ENCODE measurements around the gene E2F3.

Gene E2F3

DNA sequence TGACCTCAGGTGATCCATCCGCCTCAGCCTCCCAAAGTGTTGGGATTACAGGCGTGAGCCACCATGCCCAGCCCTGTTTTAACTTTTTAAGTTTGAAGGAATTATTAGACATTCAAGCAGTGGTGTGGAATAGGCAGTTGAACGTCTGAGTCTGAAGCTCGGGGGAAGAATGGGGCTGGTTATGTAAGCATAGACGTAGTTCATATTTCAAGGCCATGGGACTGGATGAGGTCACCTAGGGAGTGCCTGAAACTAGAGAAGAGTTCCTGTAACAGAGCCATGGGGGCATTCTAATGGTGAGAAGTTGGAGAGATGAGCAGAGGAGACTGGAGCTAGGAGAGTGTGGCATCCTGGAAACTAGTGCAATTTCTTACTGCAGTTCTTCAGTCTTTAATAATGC is 139.0 kb downstream of the E2F3 start:
- no peak for TF ChIP-seq EZH2 (IDR thresholded peaks at IDR 0.05; ENCODE audit: borderline replicate concordance, low read depth, low read length, severe bottlenecking)
- TF ChIP-seq, protein P1, sequence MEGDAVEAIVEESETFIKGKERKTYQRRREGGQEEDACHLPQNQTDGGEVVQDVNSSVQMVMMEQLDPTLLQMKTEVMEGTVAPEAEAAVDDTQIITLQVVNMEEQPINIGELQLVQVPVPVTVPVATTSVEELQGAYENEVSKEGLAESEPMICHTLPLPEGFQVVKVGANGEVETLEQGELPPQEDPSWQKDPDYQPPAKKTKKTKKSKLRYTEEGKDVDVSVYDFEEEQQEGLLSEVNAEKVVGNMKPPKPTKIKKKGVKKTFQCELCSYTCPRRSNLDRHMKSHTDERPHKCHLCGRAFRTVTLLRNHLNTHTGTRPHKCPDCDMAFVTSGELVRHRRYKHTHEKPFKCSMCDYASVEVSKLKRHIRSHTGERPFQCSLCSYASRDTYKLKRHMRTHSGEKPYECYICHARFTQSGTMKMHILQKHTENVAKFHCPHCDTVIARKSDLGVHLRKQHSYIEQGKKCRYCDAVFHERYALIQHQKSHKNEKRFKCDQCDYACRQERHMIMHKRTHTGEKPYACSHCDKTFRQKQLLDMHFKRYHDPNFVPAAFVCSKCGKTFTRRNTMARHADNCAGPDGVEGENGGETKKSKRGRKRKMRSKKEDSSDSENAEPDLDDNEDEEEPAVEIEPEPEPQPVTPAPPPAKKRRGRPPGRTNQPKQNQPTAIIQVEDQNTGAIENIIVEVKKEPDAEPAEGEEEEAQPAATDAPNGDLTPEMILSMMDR (IDR thresholded peaks at IDR 0.05; ENCODE audit: borderline replicate concordance, extremely low read depth, low read length, poor library complexity, severe bottlenecking), result no peak
- Histone ChIP-seq H3K27ac (ENCODE audit: low read length) (no peak overlapping the region), H3K27me3 (ENCODE audit: insufficient read depth, low read length, poor library complexity) (no peaks in the 10 kb centered on the region), H3K4me2 (ENCODE audit: insufficient read depth, low read length) (no peak overlapping the region), H3K36me3 (ENCODE audit: insufficient read depth, low read length) (peaks cover 50% of the 10 kb centered on the region), H2AFZ (ENCODE audit: low read depth, low read length) (no peak overlapping the region), H3K4me1 (ENCODE audit: insufficient read depth, low read length) (peaks cover 15% of the 10 kb centered on the region), H3K4me3 (ENCODE audit: low read depth in 1 of 2, low read length in 2 of 2) (no peak overlapping the region), H4K20me1 (ENCODE audit: insufficient read depth, low read length) (no peaks in the 10 kb centered on the region; the same call in 1 of the 2 replicates), H3K9me3 (ENCODE audit: insufficient read depth, low read length, severe bottlenecking) (no peaks in the 10 kb centered on the region), H3K79me2 (ENCODE audit: insufficient read depth, low read length) (peaks cover 86% of the 10 kb centered on the region), H3K9ac (ENCODE audit: low read depth, low read length) (no peak overlapping the region)
- ATAC-seq (ENCODE audit: insufficient read depth, low read depth) (no peak), DNase-seq (no peak)

DNA sequence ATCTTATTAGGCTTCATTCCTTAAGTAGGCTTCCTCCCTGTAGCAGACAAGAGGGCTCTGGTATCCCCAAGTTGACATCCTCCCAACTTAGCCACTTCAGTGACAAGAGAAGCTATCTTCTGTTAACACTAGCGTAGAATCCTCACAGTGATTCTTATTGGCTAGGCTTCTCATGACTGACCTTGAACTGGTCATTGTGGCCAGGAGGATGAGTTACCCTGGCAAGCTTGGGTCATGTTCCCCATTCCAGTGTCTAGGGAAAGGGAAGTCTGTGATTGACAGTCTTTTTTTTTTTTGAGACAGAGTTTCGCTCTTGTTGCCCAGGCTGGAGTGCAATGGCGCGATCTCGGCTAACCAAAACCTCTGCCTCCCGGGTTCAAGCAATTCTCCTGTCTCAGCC is 139.7 kb downstream of the E2F3 start:
- H4K20me1 ChIP-seq (ENCODE audit: insufficient read depth, low read length), result no peaks in the 10 kb centered on the region; the same call in 1 of the 2 replicates
- H3K9me3 ChIP-seq (ENCODE audit: insufficient read depth, low read length, severe bottlenecking), result no peaks in the 10 kb centered on the region
- peaks cover 55% of the 10 kb centered on the region for H3K36me3 ChIP-seq (ENCODE audit: insufficient read depth, low read length)
- TF ChIP-seq, protein P1 (IDR thresholded peaks at IDR 0.05; ENCODE audit: borderline replicate concordance, extremely low read depth, low read length, poor library complexity, severe bottlenecking), result no peak
- TF ChIP-seq EZH2 (IDR thresholded peaks at IDR 0.05; ENCODE audit: borderline replicate concordance, low read depth, low read length, severe bottlenecking), result no peak
- DNase-seq, result no peak
- no peak for ATAC-seq (ENCODE audit: insufficient read depth, low read depth)
- no peaks in the 10 kb centered on the region for H3K27me3 ChIP-seq (ENCODE audit: insufficient read depth, low read length, poor library complexity)
- no peak overlapping the region for H3K4me2 ChIP-seq (ENCODE audit: insufficient read depth, low read length)
- H3K9ac ChIP-seq (ENCODE audit: low read depth, low read length), result no peak overlapping the region
- H3K27ac ChIP-seq (ENCODE audit: low read length), result no peak overlapping the region
- no peak overlapping the region for H3K4me3 ChIP-seq (ENCODE audit: low read depth in 1 of 2, low read length in 2 of 2)
- peaks cover 8% of the 10 kb centered on the region; the same call in 1 of the 2 replicates for H3K4me1 ChIP-seq (ENCODE audit: insufficient read depth, low read length)
- H2AFZ ChIP-seq (ENCODE audit: low read depth, low read length), result no peak overlapping the region
- peaks cover 79% of the 10 kb centered on the region for H3K79me2 ChIP-seq (ENCODE audit: insufficient read depth, low read length)

DNA sequence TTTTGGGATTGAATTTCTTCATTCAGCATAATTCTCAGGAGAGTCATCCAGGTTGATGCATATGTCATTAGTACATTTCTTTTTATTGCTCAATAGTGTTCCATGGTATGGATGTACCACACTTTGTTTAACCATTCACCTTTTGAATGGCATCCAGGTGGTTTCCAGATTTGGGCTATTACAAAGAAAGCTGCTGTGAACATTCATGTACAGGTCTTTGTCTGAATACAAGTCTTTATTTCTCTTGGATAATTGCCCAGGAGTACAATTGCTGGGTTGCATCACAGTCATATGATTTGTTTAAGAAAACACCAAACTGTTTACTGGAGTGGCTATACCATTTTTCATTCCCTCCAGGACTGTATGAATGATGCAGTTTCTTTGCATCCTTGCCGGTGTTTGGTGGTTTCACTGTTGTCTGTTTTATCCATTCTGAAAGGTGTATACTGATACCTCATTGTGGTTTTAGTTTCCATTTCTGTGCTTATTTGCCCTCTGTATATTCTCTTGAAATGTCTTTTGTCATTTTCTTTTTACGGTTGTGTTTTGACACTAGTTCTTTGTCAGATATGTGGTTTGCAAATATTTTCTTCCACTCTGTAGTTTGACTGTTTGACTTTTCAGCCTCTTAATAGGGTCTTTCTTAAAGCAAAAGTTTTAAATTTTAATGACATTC is 141.4 kb downstream of the E2F3 start:
- TF ChIP-seq, protein P1 (IDR thresholded peaks at IDR 0.05; ENCODE audit: borderline replicate concordance, extremely low read depth, low read length, poor library complexity, severe bottlenecking), result no peak
- no peak for TF ChIP-seq EZH2 (IDR thresholded peaks at IDR 0.05; ENCODE audit: borderline replicate concordance, low read depth, low read length, severe bottlenecking)
- Histone ChIP-seq H3K27me3 (ENCODE audit: insufficient read depth, low read length, poor library complexity) (no peaks in the 10 kb centered on the region), H3K27ac (ENCODE audit: low read length) (no peak overlapping the region), H3K4me1 (ENCODE audit: insufficient read depth, low read length) (no peaks in the 10 kb centered on the region), H3K36me3 (ENCODE audit: insufficient read depth, low read length) (peaks cover 60% of the 10 kb centered on the region), H3K4me2 (ENCODE audit: insufficient read depth, low read length) (no peak overlapping the region), H3K9me3 (ENCODE audit: insufficient read depth, low read length, severe bottlenecking) (no peaks in the 10 kb centered on the region), H3K4me3 (ENCODE audit: low read depth in 1 of 2, low read length in 2 of 2) (no peak overlapping the region), H4K20me1 (ENCODE audit: insufficient read depth, low read length) (no peaks in the 10 kb centered on the region; the same call in 1 of the 2 replicates), H2AFZ (ENCODE audit: low read depth, low read length) (no peak overlapping the region), H3K9ac (ENCODE audit: low read depth, low read length) (no peak overlapping the region), H3K79me2 (ENCODE audit: insufficient read depth, low read length) (peaks cover 64% of the 10 kb centered on the region)
- peak; percentile 76 for ATAC-seq (ENCODE audit: insufficient read depth, low read depth)
- no peak for DNase-seq

All from DND-41 (cell line).